HepG2 (cell line): ENCODE data around the gene PPP1R15B. TPM values are rescaled to one million over a fixed set of nuclear protein-coding genes. Genes with fewer than 3 reads are reported as not detected.

Experiments
- CAMTA2 ChIP-seq: sonication (generic); formaldehyde crosslinking; IDR thresholded peaks from 2 replicates; pipeline ENCODE4 v1.4.0; 2020; ENCODE audit warnings: mild to moderate bottlenecking, missing genetic modification reagents, borderline replicate concordance
- GPN1 ChIP-seq: sonication (generic); formaldehyde crosslinking; IDR thresholded peaks from 2 replicates; pipeline ENCODE4 v1.5.1; 2020; ENCODE audit warnings: missing genetic modification reagents, borderline replicate concordance
- NFIC ChIP-seq: IDR thresholded peaks from 2 replicates; pipeline ENCODE4 v1.6.1; 2012; ENCODE audit warnings: mild to moderate bottlenecking, low read length, inconsistent platforms
- PRDM10 ChIP-seq: sonication (generic); formaldehyde crosslinking; IDR thresholded peaks from 2 replicates; pipeline ENCODE4 v1.4.0; 2020; ENCODE audit warnings: low read depth, missing genetic modification reagents
- RARA ChIP-seq: IDR thresholded peaks from 2 replicates; pipeline ENCODE4 v1.6.1; 2016; ENCODE audit warnings: missing genetic modification reagents, missing compliant biosample characterization
- U2AF2 ChIP-seq: fragments of 200-400 bp; formaldehyde crosslinking; IDR thresholded peaks from 2 replicates; pipeline ENCODE4 v1.6.1; 2017; ENCODE audit warnings: low read depth, mild to moderate bottlenecking, low read length
- ZBTB26 ChIP-seq: IDR thresholded peaks from 2 replicates; pipeline ENCODE4 v1.6.1; 2016; ENCODE audit warnings: missing compliant biosample characterization, missing genetic modification reagents, borderline replicate concordance
- ZBTB44 ChIP-seq: sonication (generic); formaldehyde crosslinking; IDR thresholded peaks from 2 replicates; pipeline ENCODE4 v1.4.0; 2020; ENCODE audit warnings: missing genetic modification reagents
- ZNF224 ChIP-seq: sonication (generic); formaldehyde crosslinking; IDR thresholded peaks from 2 replicates; pipeline ENCODE4 v1.5.0; 2020; ENCODE audit warnings: mild to moderate bottlenecking, missing genetic modification reagents
- polyA plus RNA-seq, 8 experiments: library from polyadenylated mRNA; depleted of rRNA in 3 of 8; stranded (reverse) in 7 of 8; unstranded in 1 of 8; fragments of >200 nt; fragmentation: Illumina TruSeq in 4 of 8; extraction: Trizol in 4 of 8; gene quantifications; 2 replicates each; pipeline versions ENCODE4 v1.2.1 to v1.2.3, GENCODE V29; 2011 to 2016; ENCODE audit warnings: low read depth in 4 of 8, missing spikeins in 1 of 8, mixed read lengths in 1 of 8; ENCODE audit not compliant: insufficient read depth in 1 of 8
- total RNA-seq, 5 experiments: library from RNA; depleted of rRNA; stranded (reverse); fragments of >200 nt; fragmentation: Illumina TruSeq; extraction: Trizol; gene quantifications; 2 replicates each; pipeline ENCODE4 v1.2.3, GENCODE V29; 2016; ENCODE audit warnings: low read depth in 1 of 5
- TF ChIP-seq, protein P1 (sequence below): sonication (generic); formaldehyde crosslinking; IDR thresholded peaks from 2 replicates; pipeline ENCODE4 v1.4.0; 2020; ENCODE audit warnings: missing genetic modification reagents
- TF ChIP-seq, protein P2 (sequence below): sonication (generic); formaldehyde crosslinking; IDR thresholded peaks from 2 replicates; pipeline ENCODE4 v1.4.0; 2020; ENCODE audit warnings: missing genetic modification reagents
- TF ChIP-seq, protein P3 (sequence below): sonication (generic); formaldehyde crosslinking; IDR thresholded peaks from 2 replicates; pipeline ENCODE4 v1.4.0; 2020; ENCODE audit warnings: missing genetic modification reagents, borderline replicate concordance

PPP1R15B gene
- total and polyA plus RNA-seq, 2 of the 13 experiments (the other 11 are each of a cell fraction or from before 2014, with no cell fraction given): 13.4 to 23.8 TPM

GRCh38 chr1:204404629-204405028, 7.0 kb downstream of the PPP1R15B start (continued):
- TF ChIP-seq PRDM10 (CRISPR knock-in tag) (no peak), RARA (CRISPR knock-in tag) (peak; percentile 33; the same call in 1 of the 2 replicates), GPN1 (no peak), ZBTB26 (CRISPR knock-in tag) (no peak), NFIC (peak; percentile 48; the same call in 1 of the 2 replicates), ZNF224 (no peak), CAMTA2 (no peak), U2AF2 (no peak), ZBTB44 (no peak)
- TF ChIP-seq, protein P1, sequence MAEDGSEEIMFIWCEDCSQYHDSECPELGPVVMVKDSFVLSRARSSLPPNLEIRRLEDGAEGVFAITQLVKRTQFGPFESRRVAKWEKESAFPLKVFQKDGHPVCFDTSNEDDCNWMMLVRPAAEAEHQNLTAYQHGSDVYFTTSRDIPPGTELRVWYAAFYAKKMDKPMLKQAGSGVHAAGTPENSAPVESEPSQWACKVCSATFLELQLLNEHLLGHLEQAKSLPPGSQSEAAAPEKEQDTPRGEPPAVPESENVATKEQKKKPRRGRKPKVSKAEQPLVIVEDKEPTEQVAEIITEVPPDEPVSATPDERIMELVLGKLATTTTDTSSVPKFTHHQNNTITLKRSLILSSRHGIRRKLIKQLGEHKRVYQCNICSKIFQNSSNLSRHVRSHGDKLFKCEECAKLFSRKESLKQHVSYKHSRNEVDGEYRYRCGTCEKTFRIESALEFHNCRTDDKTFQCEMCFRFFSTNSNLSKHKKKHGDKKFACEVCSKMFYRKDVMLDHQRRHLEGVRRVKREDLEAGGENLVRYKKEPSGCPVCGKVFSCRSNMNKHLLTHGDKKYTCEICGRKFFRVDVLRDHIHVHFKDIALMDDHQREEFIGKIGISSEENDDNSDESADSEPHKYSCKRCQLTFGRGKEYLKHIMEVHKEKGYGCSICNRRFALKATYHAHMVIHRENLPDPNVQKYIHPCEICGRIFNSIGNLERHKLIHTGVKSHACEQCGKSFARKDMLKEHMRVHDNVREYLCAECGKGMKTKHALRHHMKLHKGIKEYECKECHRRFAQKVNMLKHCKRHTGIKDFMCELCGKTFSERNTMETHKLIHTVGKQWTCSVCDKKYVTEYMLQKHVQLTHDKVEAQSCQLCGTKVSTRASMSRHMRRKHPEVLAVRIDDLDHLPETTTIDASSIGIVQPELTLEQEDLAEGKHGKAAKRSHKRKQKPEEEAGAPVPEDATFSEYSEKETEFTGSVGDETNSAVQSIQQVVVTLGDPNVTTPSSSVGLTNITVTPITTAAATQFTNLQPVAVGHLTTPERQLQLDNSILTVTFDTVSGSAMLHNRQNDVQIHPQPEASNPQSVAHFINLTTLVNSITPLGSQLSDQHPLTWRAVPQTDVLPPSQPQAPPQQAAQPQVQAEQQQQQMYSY (CRISPR knock-in tag): no peak
- TF ChIP-seq, protein P2, sequence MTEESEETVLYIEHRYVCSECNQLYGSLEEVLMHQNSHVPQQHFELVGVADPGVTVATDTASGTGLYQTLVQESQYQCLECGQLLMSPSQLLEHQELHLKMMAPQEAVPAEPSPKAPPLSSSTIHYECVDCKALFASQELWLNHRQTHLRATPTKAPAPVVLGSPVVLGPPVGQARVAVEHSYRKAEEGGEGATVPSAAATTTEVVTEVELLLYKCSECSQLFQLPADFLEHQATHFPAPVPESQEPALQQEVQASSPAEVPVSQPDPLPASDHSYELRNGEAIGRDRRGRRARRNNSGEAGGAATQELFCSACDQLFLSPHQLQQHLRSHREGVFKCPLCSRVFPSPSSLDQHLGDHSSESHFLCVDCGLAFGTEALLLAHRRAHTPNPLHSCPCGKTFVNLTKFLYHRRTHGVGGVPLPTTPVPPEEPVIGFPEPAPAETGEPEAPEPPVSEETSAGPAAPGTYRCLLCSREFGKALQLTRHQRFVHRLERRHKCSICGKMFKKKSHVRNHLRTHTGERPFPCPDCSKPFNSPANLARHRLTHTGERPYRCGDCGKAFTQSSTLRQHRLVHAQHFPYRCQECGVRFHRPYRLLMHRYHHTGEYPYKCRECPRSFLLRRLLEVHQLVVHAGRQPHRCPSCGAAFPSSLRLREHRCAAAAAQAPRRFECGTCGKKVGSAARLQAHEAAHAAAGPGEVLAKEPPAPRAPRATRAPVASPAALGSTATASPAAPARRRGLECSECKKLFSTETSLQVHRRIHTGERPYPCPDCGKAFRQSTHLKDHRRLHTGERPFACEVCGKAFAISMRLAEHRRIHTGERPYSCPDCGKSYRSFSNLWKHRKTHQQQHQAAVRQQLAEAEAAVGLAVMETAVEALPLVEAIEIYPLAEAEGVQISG (CRISPR knock-in tag): no peak
- TF ChIP-seq, protein P3, sequence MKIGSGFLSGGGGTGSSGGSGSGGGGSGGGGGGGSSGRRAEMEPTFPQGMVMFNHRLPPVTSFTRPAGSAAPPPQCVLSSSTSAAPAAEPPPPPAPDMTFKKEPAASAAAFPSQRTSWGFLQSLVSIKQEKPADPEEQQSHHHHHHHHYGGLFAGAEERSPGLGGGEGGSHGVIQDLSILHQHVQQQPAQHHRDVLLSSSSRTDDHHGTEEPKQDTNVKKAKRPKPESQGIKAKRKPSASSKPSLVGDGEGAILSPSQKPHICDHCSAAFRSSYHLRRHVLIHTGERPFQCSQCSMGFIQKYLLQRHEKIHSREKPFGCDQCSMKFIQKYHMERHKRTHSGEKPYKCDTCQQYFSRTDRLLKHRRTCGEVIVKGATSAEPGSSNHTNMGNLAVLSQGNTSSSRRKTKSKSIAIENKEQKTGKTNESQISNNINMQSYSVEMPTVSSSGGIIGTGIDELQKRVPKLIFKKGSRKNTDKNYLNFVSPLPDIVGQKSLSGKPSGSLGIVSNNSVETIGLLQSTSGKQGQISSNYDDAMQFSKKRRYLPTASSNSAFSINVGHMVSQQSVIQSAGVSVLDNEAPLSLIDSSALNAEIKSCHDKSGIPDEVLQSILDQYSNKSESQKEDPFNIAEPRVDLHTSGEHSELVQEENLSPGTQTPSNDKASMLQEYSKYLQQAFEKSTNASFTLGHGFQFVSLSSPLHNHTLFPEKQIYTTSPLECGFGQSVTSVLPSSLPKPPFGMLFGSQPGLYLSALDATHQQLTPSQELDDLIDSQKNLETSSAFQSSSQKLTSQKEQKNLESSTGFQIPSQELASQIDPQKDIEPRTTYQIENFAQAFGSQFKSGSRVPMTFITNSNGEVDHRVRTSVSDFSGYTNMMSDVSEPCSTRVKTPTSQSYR (CRISPR knock-in tag): no peak
